IPS-11a (cell line): ENCODE data around the gene TAS2R40.
"Not testable (repeated sequence)": the region's sequence is repeated elsewhere in the genome, so short reads cannot be mapped to it uniquely, and the experiment has no call there.

Experiments
- H3K4me3 ChIP-seq: one replicate; pipeline ENCODE4 v1.5.1; 2013; ENCODE audit warnings: low read depth, low read length, control low read depth

Gene TAS2R40

DNA sequence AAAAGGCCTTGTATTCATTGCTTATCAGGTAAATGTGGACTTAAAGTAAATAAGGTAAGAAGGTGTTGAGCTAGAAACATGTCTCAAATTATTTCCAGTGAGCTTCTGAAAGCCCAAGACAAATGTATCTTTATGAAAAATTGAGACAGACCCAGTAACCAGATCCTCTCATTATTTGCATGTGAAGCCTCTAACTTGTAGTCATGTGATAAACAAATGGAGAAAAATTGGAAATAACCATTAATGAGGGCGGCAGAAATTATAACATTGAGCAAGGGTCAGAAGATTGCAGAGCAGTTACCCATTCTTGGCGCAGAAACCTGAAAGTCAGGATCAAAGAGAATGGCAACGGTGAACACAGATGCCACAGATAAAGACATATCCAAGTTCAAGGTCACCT is at the start of gene TAS2R40:
Gene TAS2R40 (plus strand): TSS at position 301 of the 400 bp plus-strand sequence. CDS start 42 bp downstream, at position 343.
- H3K4me3 ChIP-seq: no peak within 1 kb of the TSS

- no peak overlapping the region for H3K4me3 ChIP-seq
These were observed 49.5 kb upstream of the TAS2R40 start for GRCh38 chr7:143172354-143172753.

- H3K4me3 ChIP-seq: no peak overlapping the region
These were observed 45.7 kb upstream of the TAS2R40 start for GRCh38 chr7:143176128-143176527.

- H3K4me3 ChIP-seq: no peak overlapping the region
These were observed 44.3 kb upstream of the TAS2R40 start for GRCh38 chr7:143177374-143178119.

DNA sequence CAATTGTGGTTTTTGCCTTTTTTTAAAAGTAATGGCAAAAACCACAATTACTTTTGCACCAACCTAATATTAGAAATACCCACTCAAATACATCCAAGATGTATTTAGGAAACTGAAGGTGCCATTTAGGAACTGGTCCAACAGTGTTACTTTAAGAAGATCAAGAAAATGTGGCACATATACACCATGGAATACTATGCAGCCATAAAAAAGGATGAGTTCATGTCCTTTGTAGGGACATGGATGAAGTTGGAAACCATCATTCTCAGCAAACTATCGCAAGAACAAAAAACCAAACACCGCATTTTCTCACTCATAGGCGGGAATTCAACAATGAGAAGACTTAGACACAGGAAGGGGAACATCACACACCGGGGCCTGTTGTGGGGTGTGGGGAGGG is 41.1 kb upstream of the TAS2R40 start:
- not testable (repeated sequence) for H3K4me3 ChIP-seq

DNA sequence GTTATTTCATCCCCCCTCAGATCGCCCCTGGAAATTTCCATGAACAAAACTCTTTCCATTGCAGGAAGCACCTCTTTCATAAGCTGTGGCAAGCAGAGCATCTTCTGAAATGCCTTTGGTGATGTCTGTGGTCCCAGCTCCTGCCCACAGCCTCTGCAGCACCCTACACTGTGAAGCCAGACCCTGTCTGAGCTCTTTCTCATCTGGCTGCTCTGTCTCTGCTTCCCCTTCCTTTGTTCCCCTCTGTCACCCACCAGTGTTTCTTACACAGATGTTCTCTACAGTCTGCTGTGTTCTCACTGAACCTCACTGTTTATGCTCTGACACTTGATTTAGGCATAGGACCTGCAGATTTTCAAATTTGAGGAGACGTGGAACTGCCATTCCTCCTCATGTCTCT is 40.5 kb upstream of the TAS2R40 start:
- no peak overlapping the region for H3K4me3 ChIP-seq

- H3K4me3 ChIP-seq: no peak within 1 kb of the TSS
These were observed 38.8 kb upstream of the TAS2R40 start, which contains the start of gene TAS2R39 for GRCh38 chr7:143183024-143183423. Gene TAS2R39, plus strand, starts transcription at chr7:143183419. Its CDS starts 0 bp downstream, at chr7:143183419.

DNA sequence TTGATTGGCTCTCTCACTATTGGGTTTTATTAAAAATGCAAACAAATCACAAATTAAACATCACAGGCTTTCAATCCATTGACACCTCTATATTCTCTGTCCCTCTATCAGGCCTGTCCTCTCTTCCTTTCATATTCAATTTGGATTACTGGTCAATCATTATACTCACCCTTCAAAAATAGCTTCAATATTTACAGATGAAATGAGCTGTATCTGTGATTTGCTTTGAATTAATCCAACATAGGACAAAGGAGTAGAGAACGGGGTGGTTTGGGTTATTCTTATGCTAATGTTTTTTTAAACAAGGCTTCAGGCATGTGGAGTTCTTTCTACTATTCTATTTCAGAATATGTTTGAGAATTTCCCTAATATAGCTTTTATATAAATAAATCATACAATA is 36.3 kb upstream of the TAS2R40 start:
- no peak overlapping the region for H3K4me3 ChIP-seq

DNA sequence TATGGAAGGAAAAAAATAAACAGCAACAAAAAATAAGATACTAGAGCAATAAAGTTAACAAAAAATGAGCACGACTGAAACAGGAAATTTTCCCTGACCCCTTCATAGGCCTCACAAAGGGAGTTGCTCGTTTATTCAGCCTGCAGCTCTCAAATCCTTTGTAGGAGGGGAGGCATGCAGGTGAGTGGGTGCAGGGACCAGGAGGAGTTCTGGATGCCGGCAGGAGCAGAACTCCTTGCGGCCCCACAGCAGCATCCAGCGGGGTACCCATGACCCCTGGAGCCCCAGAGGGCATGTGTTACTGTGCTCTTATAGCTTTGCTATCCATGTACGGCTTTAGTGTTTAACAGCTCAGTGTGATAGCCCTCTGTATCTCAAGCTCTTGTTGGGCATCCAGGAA is 32.8 kb upstream of the TAS2R40 start:
- H3K4me3 ChIP-seq: no peak overlapping the region

- H3K4me3 ChIP-seq: no peak overlapping the region
These were observed 28.0 kb upstream of the TAS2R40 start for GRCh38 chr7:143193880-143194279.

- no peak overlapping the region for H3K4me3 ChIP-seq
These were observed 22.8 kb upstream of the TAS2R40 start for GRCh38 chr7:143199040-143199439.

DNA sequence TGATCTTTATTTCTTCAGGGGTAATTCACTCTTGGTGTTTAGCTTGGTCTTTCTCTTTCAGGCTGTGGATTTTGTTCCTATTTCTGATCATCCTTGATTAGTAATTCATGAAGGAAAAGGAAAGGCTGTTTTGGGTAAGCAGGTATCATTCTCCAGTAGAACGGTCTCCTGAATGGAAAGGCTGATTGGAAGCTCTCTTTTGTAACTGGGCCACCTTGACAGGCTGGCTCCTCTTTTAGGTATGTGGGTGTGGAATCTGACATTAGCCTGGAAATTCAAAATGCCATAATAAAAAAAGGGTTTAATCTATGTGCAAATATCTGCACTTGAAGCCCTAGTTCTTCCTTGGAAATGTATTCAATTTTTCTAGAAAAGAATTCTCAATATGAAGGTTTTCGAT is 19.7 kb upstream of the TAS2R40 start:
- no peak overlapping the region for H3K4me3 ChIP-seq

- no peak overlapping the region for H3K4me3 ChIP-seq
These were observed 18.5 kb upstream of the TAS2R40 start for GRCh38 chr7:143203386-143203785.

- no peak overlapping the region for H3K4me3 ChIP-seq
These were observed 16.1 kb upstream of the TAS2R40 start for GRCh38 chr7:143205560-143206293.

GRCh38 chr7:143210541-143210940 is 11.3 kb upstream of the TAS2R40 start:
- H3K4me3 ChIP-seq: no peak overlapping the region

GRCh38 chr7:143213478-143213877 is 8.4 kb upstream of the TAS2R40 start:
- not testable (repeated sequence) for H3K4me3 ChIP-seq

- H3K4me3 ChIP-seq: no peak overlapping the region
These were observed 6.8 kb upstream of the TAS2R40 start for GRCh38 chr7:143214789-143215679.

- no peak overlapping the region for H3K4me3 ChIP-seq
These were observed 5.7 kb upstream of the TAS2R40 start for GRCh38 chr7:143216151-143216550.

GRCh38 chr7:143216686-143217085 is 5.2 kb upstream of the TAS2R40 start:
- H3K4me3 ChIP-seq: no peak overlapping the region

GRCh38 chr7:143217806-143218205 is 4.0 kb upstream of the TAS2R40 start:
- no peak overlapping the region for H3K4me3 ChIP-seq

GRCh38 chr7:143221286-143221685 is 551 bp upstream of the TAS2R40 start:
- no peak overlapping the region for H3K4me3 ChIP-seq
